ENCODE data around the gene HEATR1.
"Not testable (repeated sequence)": the region's sequence is repeated elsewhere in the genome, so short reads cannot be mapped to it uniquely, and the experiment has no call there.

The HEATR1 gene

GRCh38 chr1:236509203-236509602 is 95.1 kb downstream of the HEATR1 start:
- DNase-seq: no peak

GRCh38 chr1:236508593-236509027 is 95.7 kb downstream of the HEATR1 start:
- DNase-seq: no peak

- DNase-seq: no peak
Observed at GRCh38 chr1:236507022-236507700, 97.2 kb downstream of the HEATR1 start.

GRCh38 chr1:236504338-236504737 is 100.0 kb downstream of the HEATR1 start:
- not testable (repeated sequence) for DNase-seq

- no peak for DNase-seq
Observed at GRCh38 chr1:236502972-236503639, 101.2 kb downstream of the HEATR1 start.

GRCh38 chr1:236502579-236502971 is 101.7 kb downstream of the HEATR1 start:
- no peak for DNase-seq

- no peak for DNase-seq
Observed at GRCh38 chr1:236501093-236501492, 103.2 kb downstream of the HEATR1 start.
